ENCODE results near the gene TEX13D.

DNA sequence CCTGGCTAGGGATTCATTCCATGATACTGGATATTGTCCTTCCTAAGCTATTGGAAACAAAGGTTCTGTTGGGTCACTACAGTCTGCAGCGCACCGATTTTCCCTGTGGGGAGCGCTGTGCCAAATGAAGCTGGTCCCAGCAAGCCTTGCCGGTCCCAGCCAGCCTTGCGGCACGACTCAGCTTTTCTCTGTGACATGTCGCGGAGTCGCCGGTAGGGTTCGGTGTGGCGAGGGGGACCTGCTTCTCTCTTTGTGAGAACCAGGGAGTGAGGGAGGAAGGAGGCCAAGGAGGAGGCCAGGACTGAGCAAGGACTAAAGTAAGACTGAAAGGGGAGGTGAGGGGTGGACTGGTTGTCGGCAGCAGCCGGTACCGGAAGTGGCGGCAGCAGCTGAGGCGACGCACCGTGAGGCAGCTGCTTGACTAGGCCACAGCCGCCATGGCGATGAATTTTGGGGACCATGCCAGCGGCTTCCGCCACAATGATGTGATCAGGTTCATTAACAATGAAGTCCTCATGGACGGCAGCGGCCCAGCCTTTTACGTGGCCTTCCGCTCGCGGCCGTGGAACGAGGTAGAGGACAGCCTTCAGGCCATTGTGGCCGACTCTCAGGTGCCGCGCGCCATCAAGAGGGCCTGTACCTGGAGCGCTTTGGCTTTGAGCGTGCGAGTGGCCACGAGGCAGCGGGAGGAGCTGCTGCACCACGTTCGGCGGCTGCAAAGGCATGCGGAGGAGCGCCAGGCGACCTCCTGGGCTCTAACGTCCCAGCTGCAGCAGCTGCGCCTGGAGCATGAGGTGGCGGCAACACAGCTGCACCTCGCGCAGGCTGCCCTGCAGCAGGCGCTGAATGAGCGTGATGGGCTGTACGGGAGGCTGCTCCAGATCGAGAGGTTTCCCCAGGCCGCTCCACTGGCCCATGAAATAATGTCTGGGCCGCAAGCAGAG lies at the start of gene TEX13D:
- TF ChIP-seq CTCF (IDR thresholded peaks at IDR 0.05) (no peak), EP300 (IDR thresholded peaks at IDR 0.05) (no peak), POLR2A (IDR thresholded peaks at IDR 0.05) (no peak), POLR2AphosphoS5 (IDR thresholded peaks at IDR 0.05) (no peak)
